ENCODE results near the gene PPM1B. TPM values are rescaled to one million over a fixed set of nuclear protein-coding genes. Genes with fewer than 3 reads are reported as not detected.
"Not testable (repeated sequence)": the region's sequence is repeated elsewhere in the genome, so short reads cannot be mapped to it uniquely, and the experiment has no call there.

PPM1B gene
- polyA plus RNA-seq, 3 donors: 62.1 to 85.4 (median 74.1) TPM

DNA sequence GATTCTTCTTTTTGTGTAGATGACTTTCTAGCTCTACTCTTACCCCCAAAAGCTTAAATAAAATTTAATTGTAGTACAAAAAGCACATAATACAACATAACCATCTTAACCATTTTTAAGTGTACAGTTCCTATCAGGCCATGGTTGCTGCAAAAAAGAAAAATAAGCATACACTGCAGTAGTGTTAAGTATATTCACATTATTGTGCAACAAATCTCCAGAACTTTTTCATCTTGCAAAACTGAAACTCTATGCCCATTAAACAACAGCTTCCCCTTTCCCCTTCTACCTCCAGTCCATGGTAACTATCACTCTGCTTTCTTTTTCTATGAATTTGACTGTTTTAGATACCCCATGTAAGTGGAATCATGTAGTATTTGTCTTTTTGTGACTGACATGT, 18.1 kb downstream of the PPM1B start:
- DNase-seq (ENCODE audit: extremely low read depth in 1 of 11, low read depth in 9 of 11, low spot score in 4 of 11): no peak

DNA sequence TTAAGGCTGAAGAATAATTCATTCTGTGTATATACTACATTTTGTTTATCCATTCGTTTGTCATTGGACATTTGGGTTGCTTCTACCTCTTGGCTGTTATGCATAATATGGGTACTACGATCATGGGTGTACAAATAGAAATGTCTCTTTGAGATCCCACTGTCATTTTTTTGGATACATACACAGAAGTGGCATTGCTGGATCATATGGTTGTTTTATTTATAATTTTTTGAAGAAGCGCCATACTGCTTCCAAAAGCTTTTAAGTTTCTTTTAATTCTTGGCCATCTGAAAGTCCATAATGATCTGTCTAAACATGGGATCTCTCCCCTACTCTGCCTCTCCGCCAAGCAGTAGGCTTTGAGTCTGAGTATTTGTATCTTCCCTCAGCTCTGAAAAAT, 18.6 kb downstream of the PPM1B start:
- no peak for DNase-seq (ENCODE audit: extremely low read depth in 1 of 11, low read depth in 9 of 11, low spot score in 4 of 11)

DNA sequence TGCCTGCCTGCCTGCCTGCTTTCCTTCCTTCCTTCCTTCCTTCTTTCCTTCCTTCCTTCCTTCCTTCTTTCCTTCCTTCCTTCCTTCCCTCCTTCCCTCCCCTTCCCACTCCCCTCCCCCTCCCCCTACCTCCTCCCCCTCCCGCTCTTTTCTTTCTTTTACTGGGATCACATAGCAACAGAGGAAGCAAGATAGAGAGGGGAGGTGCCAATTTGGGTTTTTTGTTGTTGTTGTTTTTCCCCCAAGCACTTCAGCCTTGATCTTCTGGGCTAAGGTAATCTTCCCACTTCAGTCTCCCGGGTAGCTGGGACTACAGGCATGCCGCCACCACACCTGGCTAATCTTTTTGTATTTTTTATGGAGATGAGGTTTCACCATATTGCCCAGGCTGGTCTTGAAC, 20.0 kb downstream of the PPM1B start:
- no peak for DNase-seq (ENCODE audit: extremely low read depth in 1 of 11, low read depth in 9 of 11, low spot score in 4 of 11)

DNA sequence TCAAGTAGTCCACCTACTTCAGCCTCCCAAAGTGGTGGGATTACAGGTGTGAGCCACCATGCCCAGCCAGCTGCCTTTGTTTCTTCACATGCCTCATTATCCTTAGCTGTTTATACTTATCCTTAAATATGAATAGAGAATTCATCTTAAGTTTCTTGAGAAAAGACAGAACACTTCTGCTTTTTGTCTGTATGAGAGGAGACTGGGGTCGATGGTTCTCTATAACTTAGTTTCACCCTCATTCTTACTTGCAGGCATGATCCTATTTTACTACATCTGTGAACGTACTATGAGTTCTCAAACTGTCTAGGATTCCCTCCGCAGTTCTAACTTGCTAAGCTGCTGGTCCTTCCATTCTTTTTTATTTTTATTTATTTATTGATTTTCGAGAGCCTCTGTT, 20.4 kb downstream of the PPM1B start:
- no peak for DNase-seq (ENCODE audit: extremely low read depth in 1 of 11, low read depth in 9 of 11, low spot score in 4 of 11)

DNA sequence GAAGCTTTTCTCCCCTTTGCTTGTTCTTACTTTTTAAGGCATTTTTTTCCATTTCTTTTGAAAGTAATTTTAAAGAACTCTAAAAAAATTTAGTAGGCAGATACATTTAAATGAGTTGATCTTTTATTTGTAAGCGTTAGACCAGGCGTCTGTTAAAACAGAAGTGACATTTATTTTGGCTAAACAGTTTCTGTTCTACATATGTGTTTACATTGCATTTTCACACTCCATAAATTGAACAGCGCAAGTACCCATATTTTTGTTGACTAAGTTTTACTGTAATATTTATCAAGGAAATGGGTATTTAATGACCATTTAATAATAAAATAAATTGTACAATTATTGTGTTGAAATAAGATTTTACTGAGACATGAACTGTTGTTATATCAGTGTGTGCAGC, 21.9 kb downstream of the PPM1B start:
- DNase-seq (ENCODE audit: extremely low read depth in 1 of 11, low read depth in 9 of 11, low spot score in 4 of 11): no peak

DNA sequence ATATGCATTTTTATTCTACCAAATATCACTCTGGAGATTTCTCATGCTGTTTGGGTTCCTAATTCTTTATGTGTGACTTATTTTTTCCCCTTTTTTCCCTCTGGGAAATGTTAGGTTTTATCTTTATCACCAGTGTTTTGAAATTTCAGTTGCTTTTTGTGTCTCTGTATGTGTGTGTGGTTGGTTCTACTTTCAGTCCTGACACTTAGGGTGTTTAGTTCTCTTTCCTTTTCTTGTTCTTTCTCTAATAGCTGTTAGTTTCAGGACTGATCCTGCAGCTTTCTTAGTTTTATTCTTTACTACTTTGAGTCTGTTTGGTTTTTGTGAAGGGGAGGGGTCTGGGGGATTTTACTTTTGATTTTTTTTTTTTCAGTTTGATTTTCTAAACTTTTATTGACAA, 23.1 kb downstream of the PPM1B start:
- DNase-seq (ENCODE audit: extremely low read depth in 1 of 11, low read depth in 9 of 11, low spot score in 4 of 11): no peak

DNA sequence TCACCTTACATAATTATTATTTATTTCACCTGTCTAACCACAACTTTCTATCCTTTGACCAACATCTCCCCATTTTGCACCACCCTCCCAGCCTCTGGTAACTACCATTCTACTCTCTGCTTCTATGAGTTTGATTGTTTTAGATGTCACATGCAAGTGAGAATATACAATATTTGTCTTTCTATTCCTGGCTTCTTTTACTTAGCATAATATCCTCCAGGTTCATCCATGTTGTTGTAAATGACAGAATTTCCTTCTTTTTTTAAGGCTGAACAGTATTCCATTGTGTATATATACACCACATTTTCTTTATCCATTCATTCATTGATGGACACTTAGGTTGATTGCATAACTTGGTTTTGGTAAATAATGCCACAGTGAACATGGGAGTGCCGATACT, 24.0 kb downstream of the PPM1B start:
- no peak for DNase-seq (ENCODE audit: extremely low read depth in 1 of 11, low read depth in 9 of 11, low spot score in 4 of 11)

DNA sequence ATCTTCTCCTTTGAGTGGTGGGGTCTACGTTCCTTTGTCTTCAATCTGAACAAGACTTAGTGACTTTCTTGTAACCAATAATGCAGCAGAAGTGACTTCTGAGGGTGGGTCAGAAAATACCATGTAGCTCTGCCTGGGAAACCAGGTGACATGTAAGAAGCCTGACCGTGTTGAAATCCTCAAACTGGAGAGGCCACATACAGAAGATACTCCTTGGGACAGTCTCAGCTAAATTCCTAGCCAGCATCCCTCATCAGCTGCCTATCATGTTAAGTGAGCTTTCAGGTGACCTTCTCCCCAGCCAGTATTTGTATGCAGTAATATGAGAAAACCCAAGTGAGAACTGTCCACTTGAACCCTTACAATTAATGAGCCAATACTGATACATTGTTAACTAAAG, 27.0 kb downstream of the PPM1B start:
- no peak for DNase-seq (ENCODE audit: extremely low read depth in 1 of 11, low read depth in 9 of 11, low spot score in 4 of 11)

DNA sequence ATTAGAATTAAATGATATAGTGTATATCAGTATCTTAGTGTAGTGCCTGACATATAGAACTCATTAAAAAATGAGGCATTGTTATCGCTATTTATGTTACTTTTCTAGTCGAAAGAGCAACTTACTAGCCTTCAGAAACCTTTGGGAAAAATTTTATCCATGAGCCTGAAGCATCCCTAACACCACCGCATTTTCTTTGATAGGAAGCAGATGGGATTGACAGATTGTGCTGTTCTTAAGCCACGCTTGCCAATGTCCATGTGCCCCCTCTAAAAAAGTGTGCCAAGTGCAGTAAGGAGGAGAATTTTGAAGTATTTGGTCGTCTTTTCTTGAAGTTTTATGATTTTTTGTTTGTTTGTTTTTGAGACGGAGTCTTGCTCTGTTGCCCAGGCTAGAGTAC, 29.1 kb downstream of the PPM1B start:
- DNase-seq (ENCODE audit: extremely low read depth in 1 of 11, low read depth in 9 of 11, low spot score in 4 of 11): no peak

DNA sequence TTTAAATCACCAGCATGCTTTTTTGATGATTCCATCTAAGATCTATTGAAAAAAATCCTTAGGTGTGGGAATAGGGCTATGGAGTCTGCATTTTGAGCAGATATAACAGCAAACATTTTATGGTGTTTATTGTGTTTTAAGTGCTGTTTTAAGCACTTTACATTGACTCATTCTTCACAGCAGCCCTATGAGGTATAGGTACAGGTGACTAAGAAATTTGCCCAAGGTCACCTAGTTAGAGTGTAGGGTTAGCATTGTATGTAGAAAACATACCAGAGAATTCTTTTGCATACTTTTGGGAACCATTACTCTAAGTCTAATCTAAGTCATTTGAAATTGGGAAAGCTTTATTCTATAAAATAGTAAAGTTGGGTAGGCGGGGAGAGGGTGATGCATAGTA, 31.3 kb downstream of the PPM1B start:
- no peak for DNase-seq (ENCODE audit: extremely low read depth in 1 of 11, low read depth in 9 of 11, low spot score in 4 of 11)

DNA sequence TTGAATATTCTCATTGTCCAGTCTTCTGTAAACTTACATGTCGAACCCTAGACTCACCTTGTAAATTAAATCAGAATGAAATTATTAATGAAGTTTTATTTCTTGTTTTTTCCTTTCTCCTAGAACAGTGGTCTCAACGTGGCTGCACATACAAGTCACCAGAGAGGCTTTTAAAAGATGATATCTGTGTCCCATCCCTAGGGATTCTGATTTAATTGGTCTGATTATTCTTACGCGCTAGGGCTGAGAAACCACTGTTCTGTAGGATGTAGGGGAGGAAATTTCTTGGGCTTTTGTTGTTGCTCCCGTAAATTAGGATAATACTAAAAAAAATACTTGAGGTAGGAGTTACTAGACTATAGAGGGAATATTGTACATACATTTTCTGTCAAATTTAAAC, 32.1 kb downstream of the PPM1B start:
- no peak for DNase-seq (ENCODE audit: extremely low read depth in 1 of 11, low read depth in 9 of 11, low spot score in 4 of 11)

DNA sequence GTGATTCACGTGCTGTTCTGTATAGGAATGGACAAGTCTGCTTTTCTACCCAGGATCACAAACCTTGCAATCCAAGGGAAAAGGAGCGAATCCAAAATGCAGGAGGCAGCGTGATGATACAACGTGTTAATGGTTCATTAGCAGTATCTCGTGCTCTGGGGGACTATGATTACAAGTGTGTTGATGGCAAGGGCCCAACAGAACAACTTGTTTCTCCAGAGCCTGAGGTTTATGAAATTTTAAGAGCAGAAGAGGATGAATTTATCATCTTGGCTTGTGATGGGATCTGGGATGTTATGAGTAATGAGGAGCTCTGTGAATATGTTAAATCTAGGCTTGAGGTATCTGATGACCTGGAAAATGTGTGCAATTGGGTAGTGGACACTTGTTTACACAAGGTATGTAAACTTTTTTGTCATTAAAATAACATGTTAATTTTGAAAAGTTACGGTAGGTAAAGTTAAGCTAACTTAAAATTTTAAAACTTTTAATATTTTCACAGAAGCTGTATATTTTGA, 33.0 kb downstream of the PPM1B start:
- DNase-seq (ENCODE audit: extremely low read depth in 1 of 11, low read depth in 9 of 11, low spot score in 4 of 11): no peak

DNA sequence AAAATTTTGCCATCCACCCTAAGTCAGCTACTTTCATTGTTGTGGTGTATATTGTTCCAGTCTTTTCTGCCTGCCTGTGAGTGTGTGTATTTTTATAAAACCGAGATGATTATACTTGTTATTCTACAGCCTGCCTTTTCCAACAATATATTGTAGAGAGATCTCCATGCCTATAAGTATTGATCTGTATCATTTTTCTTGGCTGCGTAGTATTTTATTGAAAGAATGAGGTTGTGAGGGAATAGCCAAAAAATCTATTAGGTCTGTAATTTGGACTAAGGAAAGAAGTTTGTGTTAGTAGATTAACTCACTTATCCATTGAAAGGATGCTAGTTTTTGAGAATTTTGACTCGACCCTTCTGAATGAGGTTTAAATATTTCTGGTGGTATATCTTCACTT, 34.9 kb downstream of the PPM1B start:
- no peak for DNase-seq (ENCODE audit: extremely low read depth in 1 of 11, low read depth in 9 of 11, low spot score in 4 of 11)

DNA sequence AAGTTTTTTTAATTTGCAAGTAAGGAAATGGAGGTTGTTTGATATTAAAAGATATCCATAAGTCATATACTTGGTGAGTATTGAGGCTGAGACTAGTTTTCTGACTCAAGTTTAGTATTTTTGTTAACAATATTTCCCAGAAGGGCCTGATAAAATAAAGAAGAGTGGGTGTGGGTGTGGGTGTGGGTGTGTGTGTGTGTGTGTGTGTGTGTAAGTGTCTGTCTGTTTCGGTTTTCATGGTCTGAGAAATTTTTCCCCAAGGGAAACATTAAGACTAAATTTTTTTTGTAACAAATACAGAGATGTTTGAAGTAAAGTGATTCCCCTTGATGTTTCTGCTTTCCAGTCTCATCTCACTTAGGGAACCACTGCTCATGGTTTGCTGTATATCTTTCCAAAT, 36.5 kb downstream of the PPM1B start:
- no peak for DNase-seq (ENCODE audit: extremely low read depth in 1 of 11, low read depth in 9 of 11, low spot score in 4 of 11)

DNA sequence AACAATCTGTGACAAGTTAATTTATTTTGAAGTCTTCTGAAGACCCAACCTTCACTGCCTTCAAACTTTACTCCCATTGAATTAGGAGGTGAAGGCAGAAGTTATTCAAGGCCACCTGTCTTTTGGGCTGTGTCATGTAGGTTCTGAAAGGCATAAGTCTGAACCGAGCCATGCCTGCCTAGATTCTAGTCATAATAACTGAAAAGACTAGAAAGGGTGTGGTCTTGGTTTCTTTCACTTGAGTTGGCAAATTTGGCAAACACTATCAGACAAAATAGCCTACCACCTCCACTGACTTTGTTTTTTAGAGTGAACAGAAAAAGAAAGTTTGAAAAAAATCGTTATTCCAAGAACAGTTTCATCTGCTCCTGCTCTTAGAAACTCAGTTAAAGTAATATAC, 38.4 kb downstream of the PPM1B start:
- no peak for DNase-seq (ENCODE audit: extremely low read depth in 1 of 11, low read depth in 9 of 11, low spot score in 4 of 11)

DNA sequence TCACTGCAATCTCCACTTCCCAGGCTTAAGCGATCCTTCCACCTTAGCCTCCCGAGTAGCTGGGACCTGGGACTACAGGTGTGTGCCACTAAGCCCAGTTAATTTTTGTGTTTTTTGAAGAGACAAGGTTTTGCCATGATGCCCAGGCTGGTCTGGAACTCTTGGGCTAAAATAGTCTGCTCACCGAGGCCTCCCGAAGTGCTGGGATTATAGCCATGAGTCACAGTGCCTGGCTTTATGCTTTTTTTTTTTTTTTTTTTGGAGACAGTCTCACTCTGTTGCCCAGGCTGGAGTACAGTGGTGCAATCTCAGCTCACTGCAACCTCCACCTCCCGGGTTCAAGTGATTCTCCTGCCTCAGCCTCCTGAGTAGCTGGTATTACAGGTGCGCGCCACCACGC, 39.0 kb downstream of the PPM1B start:
- not testable (repeated sequence) for DNase-seq (ENCODE audit: extremely low read depth in 1 of 11, low read depth in 9 of 11, low spot score in 4 of 11)

DNA sequence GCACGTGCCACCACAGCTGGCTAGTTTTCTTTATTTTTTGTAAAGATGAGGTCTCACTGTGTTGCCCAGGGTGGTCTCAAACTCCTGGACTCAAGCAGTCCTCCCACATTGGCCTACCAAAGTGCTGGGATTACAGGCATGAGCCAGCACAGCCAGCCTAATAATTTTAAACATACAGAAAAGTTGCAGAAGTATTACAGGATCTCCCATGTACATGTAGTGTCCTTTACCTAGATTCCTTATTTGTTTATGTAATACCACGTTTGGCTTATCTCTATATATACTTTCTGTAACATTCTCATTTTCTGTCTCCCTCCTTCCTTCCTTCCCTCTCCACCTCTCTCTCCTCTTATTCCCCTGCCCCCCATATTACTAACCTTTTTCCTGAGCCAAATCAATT, 41.7 kb downstream of the PPM1B start:
- no peak for DNase-seq (ENCODE audit: extremely low read depth in 1 of 11, low read depth in 9 of 11, low spot score in 4 of 11)

DNA sequence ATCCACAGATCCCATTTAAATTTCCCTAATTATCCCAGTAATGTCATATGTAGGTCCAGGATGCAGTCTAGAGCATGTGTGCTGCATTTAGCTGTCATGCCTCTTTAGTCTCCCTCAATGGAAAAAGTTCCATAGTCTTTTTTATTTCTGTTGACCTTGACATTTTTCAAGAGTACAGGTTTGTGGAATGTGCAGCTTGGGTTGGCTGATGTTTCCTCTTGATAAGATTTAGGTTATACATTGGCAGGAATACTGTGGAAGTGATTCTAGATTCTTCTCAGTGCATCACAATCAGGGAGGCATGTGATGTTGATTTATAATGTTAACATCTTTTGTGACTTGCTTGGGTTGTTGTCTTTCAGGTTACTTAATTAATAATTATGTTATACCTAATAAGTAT, 42.5 kb downstream of the PPM1B start:
- DNase-seq (ENCODE audit: extremely low read depth in 1 of 11, low read depth in 9 of 11, low spot score in 4 of 11): no peak

DNA sequence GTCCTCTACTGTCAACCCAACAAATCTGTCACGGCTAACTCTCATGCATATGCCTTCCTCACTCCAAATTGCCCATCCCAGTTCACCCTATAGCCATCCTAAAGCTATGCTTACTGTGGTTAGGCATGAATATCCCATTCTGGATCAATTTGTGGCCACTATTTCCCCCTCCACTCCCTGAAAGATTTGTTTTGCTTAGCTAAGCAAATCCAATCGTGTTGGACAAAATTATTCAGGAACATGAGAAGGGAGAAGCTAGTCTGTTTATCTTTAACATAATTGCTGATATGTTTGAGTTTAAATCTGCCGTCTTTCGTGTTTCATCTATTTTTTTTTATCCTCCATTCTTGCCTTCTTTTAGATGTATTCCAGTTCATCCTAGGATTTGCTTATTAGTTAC, 43.6 kb downstream of the PPM1B start:
- DNase-seq (ENCODE audit: extremely low read depth in 1 of 11, low read depth in 9 of 11, low spot score in 4 of 11): no peak

DNA sequence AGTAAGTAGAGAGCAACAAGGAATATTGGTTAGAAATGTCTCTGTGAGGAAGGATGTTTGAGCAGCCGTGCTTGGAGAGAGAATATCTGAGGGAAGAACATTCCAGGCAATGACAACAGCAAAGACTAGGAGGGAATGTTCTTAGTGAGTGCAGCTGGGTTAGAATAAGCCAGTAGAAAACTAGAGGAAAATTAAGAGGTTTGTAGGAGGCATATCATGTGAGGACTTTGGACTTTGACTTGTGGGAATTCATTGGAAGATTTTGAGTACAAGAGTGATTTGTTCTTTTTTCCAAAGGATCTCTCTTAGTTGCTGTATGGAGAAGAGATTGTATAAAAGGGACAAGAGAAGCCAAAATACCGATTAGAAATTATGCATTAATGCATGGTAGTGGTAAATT, 47.2 kb downstream of the PPM1B start:
- no peak for DNase-seq (ENCODE audit: extremely low read depth in 1 of 11, low read depth in 9 of 11, low spot score in 4 of 11)

DNA sequence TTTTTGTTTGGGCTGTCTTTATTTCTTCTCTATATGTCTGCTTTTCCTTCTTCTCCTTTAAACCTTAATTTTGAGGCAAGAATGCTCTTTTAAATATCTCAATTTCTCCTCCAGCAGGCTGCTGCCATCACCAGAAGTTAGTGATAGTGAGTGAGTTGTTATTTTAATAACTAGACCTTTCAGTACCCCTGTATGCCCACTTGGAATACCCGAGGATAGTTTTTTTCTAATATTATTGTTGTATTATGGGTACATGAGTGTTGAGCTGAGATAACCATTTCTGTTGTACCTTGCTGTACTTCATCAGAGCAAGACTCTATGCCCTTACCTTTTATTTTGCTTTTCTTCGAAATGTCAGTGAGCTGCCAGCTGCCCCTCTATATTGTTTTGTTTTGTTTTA, 50.1 kb downstream of the PPM1B start:
- DNase-seq (ENCODE audit: extremely low read depth in 1 of 11, low read depth in 9 of 11, low spot score in 4 of 11): no peak

DNA sequence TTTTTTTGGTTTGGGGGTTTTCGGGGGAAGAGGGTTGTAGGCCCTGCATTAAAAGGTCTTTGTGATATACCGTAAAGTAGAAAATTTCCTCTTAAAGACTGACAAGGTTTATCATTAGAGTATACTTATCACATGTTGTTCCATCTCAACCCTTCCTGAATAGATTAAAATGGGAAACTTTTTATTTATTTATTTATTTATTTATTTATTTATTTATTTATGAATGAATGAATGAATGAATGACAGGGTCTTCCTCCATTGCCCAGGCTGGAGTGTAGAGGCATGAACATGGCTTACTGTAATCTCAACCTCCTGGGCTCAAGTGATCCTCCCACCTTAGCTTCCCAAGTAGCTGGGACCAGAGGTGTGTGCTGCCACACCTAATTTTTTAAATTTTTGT, 58.1 kb downstream of the PPM1B start:
- no peak for DNase-seq (ENCODE audit: extremely low read depth in 1 of 11, low read depth in 9 of 11, low spot score in 4 of 11)
